Measurements from ENCODE around the gene RIMBP3B.
"Not testable (repeated sequence)": the region's sequence is repeated elsewhere in the genome, so short reads cannot be mapped to it uniquely, and the experiment has no call there.

GRCh38 chr22:21368603-21369310, 14.8 kb upstream of the RIMBP3B start:
- not testable (repeated sequence) for TF ChIP-seq POLR2A (IDR thresholded peaks at IDR 0.05)
- TF ChIP-seq, protein P1, sequence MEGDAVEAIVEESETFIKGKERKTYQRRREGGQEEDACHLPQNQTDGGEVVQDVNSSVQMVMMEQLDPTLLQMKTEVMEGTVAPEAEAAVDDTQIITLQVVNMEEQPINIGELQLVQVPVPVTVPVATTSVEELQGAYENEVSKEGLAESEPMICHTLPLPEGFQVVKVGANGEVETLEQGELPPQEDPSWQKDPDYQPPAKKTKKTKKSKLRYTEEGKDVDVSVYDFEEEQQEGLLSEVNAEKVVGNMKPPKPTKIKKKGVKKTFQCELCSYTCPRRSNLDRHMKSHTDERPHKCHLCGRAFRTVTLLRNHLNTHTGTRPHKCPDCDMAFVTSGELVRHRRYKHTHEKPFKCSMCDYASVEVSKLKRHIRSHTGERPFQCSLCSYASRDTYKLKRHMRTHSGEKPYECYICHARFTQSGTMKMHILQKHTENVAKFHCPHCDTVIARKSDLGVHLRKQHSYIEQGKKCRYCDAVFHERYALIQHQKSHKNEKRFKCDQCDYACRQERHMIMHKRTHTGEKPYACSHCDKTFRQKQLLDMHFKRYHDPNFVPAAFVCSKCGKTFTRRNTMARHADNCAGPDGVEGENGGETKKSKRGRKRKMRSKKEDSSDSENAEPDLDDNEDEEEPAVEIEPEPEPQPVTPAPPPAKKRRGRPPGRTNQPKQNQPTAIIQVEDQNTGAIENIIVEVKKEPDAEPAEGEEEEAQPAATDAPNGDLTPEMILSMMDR (IDR thresholded peaks at IDR 0.05), result not testable (repeated sequence)
